Tibial nerve (tissue), 4 donors: ENCODE results near the gene DEFB108B.
"Not testable (repeated sequence)": the region's sequence is repeated elsewhere in the genome, so short reads cannot be mapped to it uniquely, and the experiment has no call there.

Experiments used
- CTCF ChIP-seq, 5 experiments: fragments of 200-600 bp in 3 of 5; fragments of 450-650 bp in 2 of 5; sonication (generic) in 3 of 5; IDR thresholded peaks; one replicate each; pipeline ENCODE4 v1.5.1; 2016 to 2019; ENCODE audit warnings: antibody characterized with exemption in 5 of 5, mild to moderate bottlenecking in 3 of 5, moderate library complexity in 2 of 5
- EP300 ChIP-seq, 2 donors: sonication (generic); formaldehyde crosslinking; IDR thresholded peaks; one replicate each; pipeline ENCODE4 v1.6.1; 2017; ENCODE audit warnings: antibody characterized with exemption in 2 of 2, mild to moderate bottlenecking in 1 of 2
- POLR2A ChIP-seq, 2 donors: fragments of 450-650 bp; IDR thresholded peaks; one replicate each; pipeline ENCODE4 v1.6.1; 2017; ENCODE audit warnings: antibody characterized with exemption in 2 of 2, mild to moderate bottlenecking in 2 of 2, moderate library complexity in 2 of 2

GRCh38 chr11:71796016-71796415 lies 37.0 kb upstream of the DEFB108B start:
- not testable (repeated sequence) for TF ChIP-seq EP300, CTCF, POLR2A (IDR thresholded peaks at IDR 0.05)
